CD4-positive, alpha-beta T cell (primary cell): Measurements from ENCODE around the gene ZDHHC5. TPM values are rescaled to one million over a fixed set of nuclear protein-coding genes. Genes with fewer than 3 reads are reported as not detected.

Source experiments
- ATAC-seq: fragments of 200-7000 bp; cut with Tn5 transposase; one replicate; pipeline ENCODE4 v1.10.0; 2022; ENCODE audit warnings: mild to moderate bottlenecking; ENCODE audit not compliant: poor library complexity
- CTCF ChIA-PET: fragments of 350-600 bp; sonication (Branson Sonifier 250); formaldehyde crosslinking; loops from one replicate; lab custom pipeline; 2021; ENCODE audit warnings: antibody characterized with exemption, inconsistent platforms; lab: Charles Lee
- POLR2A ChIA-PET: fragments of 350-600 bp; sonication (Branson Sonifier 250); formaldehyde crosslinking; loops from one replicate; lab custom pipeline; 2021; ENCODE audit warnings: antibody characterized with exemption, inconsistent platforms; lab: Charles Lee
- DNase-seq, 14 experiments: peaks; one replicate each; pipeline ENCODE4 v3.0.0-alpha.2; 2013 to 2020; ENCODE audit warnings: mixed read lengths in 2 of 14
- H3K27ac ChIP-seq, 2 donors: one replicate each; pipeline versions ENCODE4 v1.5.1 to v1.7.0; 2013; ENCODE audit warnings: low read length in 2 of 2, low read depth in 1 of 2, mild to moderate bottlenecking in 1 of 2
- H3K27me3 ChIP-seq, 2 experiments: 1 replicate in 1 of 2; 2 replicates in 1 of 2; pipeline versions ENCODE4 v1.6.1 to v1.7.0; 2013; ENCODE audit warnings: low read length in 2 of 2, control low read depth in 1 of 2, mild to moderate bottlenecking in 1 of 2, moderate library complexity in 1 of 2; ENCODE audit not compliant: insufficient read depth in 2 of 2, control insufficient read depth in 1 of 2
- H3K36me3 ChIP-seq: one replicate; pipeline ENCODE4 v1.6.1; 2013; ENCODE audit warnings: low read length, control low read depth; ENCODE audit not compliant: insufficient read depth
- H3K4me1 ChIP-seq: one replicate; pipeline ENCODE4 v1.6.1; 2013; ENCODE audit warnings: low read length, control low read depth; ENCODE audit not compliant: insufficient read depth
- H3K4me3 ChIP-seq: one replicate; pipeline ENCODE4 v1.5.1; 2013; ENCODE audit warnings: mild to moderate bottlenecking, low read length, moderate library complexity
- H3K9me3 ChIP-seq, 2 experiments: 1 replicate in 1 of 2; 2 replicates in 1 of 2; pipeline versions ENCODE4 v1.6.1 to v1.7.0; 2013; ENCODE audit warnings: low read length in 2 of 2, mild to moderate bottlenecking in 2 of 2, control low read depth in 1 of 2, moderate library complexity in 1 of 2; ENCODE audit not compliant: control insufficient read depth in 1 of 2, insufficient read depth in 1 of 2
- H3K27ac Mint-ChIP-seq: one replicate; pipeline ENCODE4 v1.8.0; 2020; ENCODE audit warnings: mixed read lengths
- H3K27me3 Mint-ChIP-seq: one replicate; pipeline ENCODE4 v1.8.0; 2021; ENCODE audit warnings: mixed read lengths
- H3K36me3 Mint-ChIP-seq: one replicate; pipeline ENCODE4 v1.8.0; 2021; ENCODE audit warnings: low read depth, mixed read lengths
- H3K4me1 Mint-ChIP-seq: one replicate; pipeline ENCODE4 v1.8.0; 2021; ENCODE audit warnings: low read depth, mixed read lengths
- H3K4me3 Mint-ChIP-seq: one replicate; pipeline ENCODE4 v1.8.0; 2020; ENCODE audit warnings: mild to moderate bottlenecking, mixed read lengths
- H3K9me3 Mint-ChIP-seq: one replicate; pipeline ENCODE4 v1.8.0; 2020; ENCODE audit warnings: mixed read lengths
- intact Hi-C, 2 experiments: fragments of 100-400 bp; cut with DNase I in 1 of 2; cut with micrococcal nuclease in 1 of 2; formaldehyde crosslinking; loops; one replicate each; pipeline versions ENCODE4 v1.15.1 to v1.9.0; 2023 to 2025; cut with DNase I, micrococcal nuclease
- total RNA-seq, 174 experiments: library from RNA in 2 of 174; stranded (reverse) in 2 of 174; gene quantifications; one replicate each; pipeline ENCODE4 v1.2.3 and lab custom pipeline; 2021 to 2026
- TF ChIP-seq, protein P1 (sequence below): fragments of 200-600 bp; IDR thresholded peaks from one replicate; pipeline ENCODE4 v1.8.0; 2022; ENCODE audit warnings: antibody characterized with exemption, mild to moderate bottlenecking

ZDHHC5 gene
- total RNA-seq, 2 experiments from 2014 or later, result 59.7 to 61.1 TPM

GRCh38 chr11:57657194-57658022 is 10.5 kb upstream of the ZDHHC5 start, which contains the start of gene CLP1:
Gene CLP1 (plus strand): TSS chr11:57657762. CDS start chr11:57659477, 1,715 bp downstream.
- ATAC-seq (peak; percentile 95), DNase-seq (peak; percentile 94 to 100 (median 98))
- intact Hi-C loops, result loop anchor here (1.0 to 5.0 kb wide), 6 partner anchors 9 to 330 kb away; partner anchors contain the start of genes SSRP1 (in 1 of the 2) and TIMM10 (in 1 of the 2)
- H3K27ac ChIP-seq, result peak within 1 kb of the TSS; percentile 92 to 93
- no peaks in the 10 kb centered on the region for H3K9me3 Mint-ChIP-seq
- peak within 1 kb of the TSS; percentile 90 for H3K27ac Mint-ChIP-seq
- peaks cover 24% of the 10 kb centered on the region for H3K4me1 ChIP-seq
- POLR2A ChIA-PET, result interaction anchor here (0.7 to 2.3 kb wide), 6 partner anchors 10 to 332 kb away, joined by 3 to 9 read pairs (median 4); partner anchors contain the start of genes MED19, SELENOH, TMX2 and TNKS1BP1
- H3K4me3 Mint-ChIP-seq, result peak within 1 kb of the TSS; percentile 96
- no peaks in the 10 kb centered on the region for H3K27me3 ChIP-seq
- TF ChIP-seq, protein P1, sequence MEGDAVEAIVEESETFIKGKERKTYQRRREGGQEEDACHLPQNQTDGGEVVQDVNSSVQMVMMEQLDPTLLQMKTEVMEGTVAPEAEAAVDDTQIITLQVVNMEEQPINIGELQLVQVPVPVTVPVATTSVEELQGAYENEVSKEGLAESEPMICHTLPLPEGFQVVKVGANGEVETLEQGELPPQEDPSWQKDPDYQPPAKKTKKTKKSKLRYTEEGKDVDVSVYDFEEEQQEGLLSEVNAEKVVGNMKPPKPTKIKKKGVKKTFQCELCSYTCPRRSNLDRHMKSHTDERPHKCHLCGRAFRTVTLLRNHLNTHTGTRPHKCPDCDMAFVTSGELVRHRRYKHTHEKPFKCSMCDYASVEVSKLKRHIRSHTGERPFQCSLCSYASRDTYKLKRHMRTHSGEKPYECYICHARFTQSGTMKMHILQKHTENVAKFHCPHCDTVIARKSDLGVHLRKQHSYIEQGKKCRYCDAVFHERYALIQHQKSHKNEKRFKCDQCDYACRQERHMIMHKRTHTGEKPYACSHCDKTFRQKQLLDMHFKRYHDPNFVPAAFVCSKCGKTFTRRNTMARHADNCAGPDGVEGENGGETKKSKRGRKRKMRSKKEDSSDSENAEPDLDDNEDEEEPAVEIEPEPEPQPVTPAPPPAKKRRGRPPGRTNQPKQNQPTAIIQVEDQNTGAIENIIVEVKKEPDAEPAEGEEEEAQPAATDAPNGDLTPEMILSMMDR, result no peak
- CTCF ChIA-PET, result interaction anchor here (0.9 to 1.5 kb wide), 5 partner anchors 13 to 322 kb away, joined by 3 to 5 read pairs (median 3); partner anchors contain the start of genes SSRP1 and UBE2L6
- H3K36me3 ChIP-seq, result peaks cover 31% of the 10 kb centered on the region
- H3K4me3 ChIP-seq, result peak within 1 kb of the TSS; percentile 93
- peaks cover 40% of the 10 kb centered on the region for H3K36me3 Mint-ChIP-seq
- peaks cover 24% of the 10 kb centered on the region for H3K4me1 Mint-ChIP-seq
- H3K9me3 ChIP-seq, result no peaks in the 10 kb centered on the region
- H3K27me3 Mint-ChIP-seq, result no peaks in the 10 kb centered on the region

- Mint-ChIP-seq H3K4me1 (peaks cover 29% of the 10 kb centered on the region), H3K4me3 (peak overlapping the region; percentile 96), H3K27ac (peak overlapping the region; percentile 90), H3K36me3 (peaks cover 46% of the 10 kb centered on the region), H3K27me3 (no peaks in the 10 kb centered on the region), H3K9me3 (no peaks in the 10 kb centered on the region)
- intact Hi-C loops, result loop anchor here (1.0 to 5.0 kb wide), 5 partner anchors 8 to 331 kb away; partner anchors contain the start of genes SSRP1 (in 1 of the 2) and TIMM10 (in 1 of the 2)
- H3K27me3 ChIP-seq, result no peaks in the 10 kb centered on the region
- H3K9me3 ChIP-seq, result no peaks in the 10 kb centered on the region
- CTCF ChIA-PET, result interaction anchor here (0.9 to 1.5 kb wide), 3 partner anchors 90 to 323 kb away, joined by 3 to 4 read pairs (median 3); partner anchors contain the start of gene SSRP1
- H3K27ac ChIP-seq, result peak overlapping the region; percentile 88 to 92
- TF ChIP-seq, protein P1, result no peak
- DNase-seq (no peak), ATAC-seq (peak; percentile 44)
- H3K36me3 ChIP-seq, result peaks cover 37% of the 10 kb centered on the region
- POLR2A ChIA-PET, result interaction anchor here (1.3 to 2.3 kb wide), 4 partner anchors 9 to 333 kb away, joined by 4 to 9 read pairs (median 6); partner anchors contain the start of genes MED19, SELENOH, TMX2 and TNKS1BP1
- H3K4me3 ChIP-seq, result peak overlapping the region; percentile 93
- H3K4me1 ChIP-seq, result peaks cover 22% of the 10 kb centered on the region
Observed at GRCh38 chr11:57658023-57658361, 9.9 kb upstream of the ZDHHC5 start.

- peaks cover 46% of the 10 kb centered on the region for H3K36me3 Mint-ChIP-seq
- DNase-seq (no peak), ATAC-seq (no peak)
- POLR2A ChIA-PET, result interaction anchor here (1.2 kb wide), 1 partner anchor 9 kb away, joined by 3 read pairs; no protein-coding TSS in a partner anchor
- H3K36me3 ChIP-seq, result peaks cover 38% of the 10 kb centered on the region
- peaks cover 22% of the 10 kb centered on the region for H3K4me1 ChIP-seq
- no peak overlapping the region for H3K27ac ChIP-seq
- intact Hi-C loops, result loop anchor here (2.0 to 10.0 kb wide), 5 partner anchors 51 to 865 kb away; partner anchors contain the start of genes SSRP1 (in 1 of the 2) and TIMM10 (in 1 of the 2)
- H3K4me3 ChIP-seq, result no peak overlapping the region
- CTCF ChIA-PET, result interaction anchor here (1.2 kb wide), 1 partner anchor 91 kb away, joined by 4 read pairs; no protein-coding TSS in a partner anchor
- H3K27ac Mint-ChIP-seq, result peak overlapping the region; percentile 30
- no peak overlapping the region for H3K4me3 Mint-ChIP-seq
- peaks cover 32% of the 10 kb centered on the region for H3K4me1 Mint-ChIP-seq
- H3K27me3 Mint-ChIP-seq, result no peaks in the 10 kb centered on the region
- no peaks in the 10 kb centered on the region for H3K9me3 Mint-ChIP-seq
- TF ChIP-seq, protein P1, result no peak
- H3K9me3 ChIP-seq, result no peaks in the 10 kb centered on the region
- H3K27me3 ChIP-seq, result no peaks in the 10 kb centered on the region
Observed at GRCh38 chr11:57659669-57660068, 8.2 kb upstream of the ZDHHC5 start.
